Urothelium cell line (cell line): Measurements from ENCODE around the gene CHSY1.

Experiments used
- DNase-seq: peaks from one replicate; pipeline ENCODE4 v3.0.0; 2011; ENCODE audit warnings: low spot score, mixed read lengths
- FAIRE-seq: peaks from 2 replicates; lab custom pipeline; 2011; peaks lifted over from hg19 to GRCh38; lab: Jason Lieb, UNC

Gene CHSY1

GRCh38 chr15:101246824-101247745 is 4.8 kb downstream of the CHSY1 start:
- DNase-seq (no peak), FAIRE-seq (no peak)

- no peak for DNase-seq
- no peak for FAIRE-seq
These were observed 5.5 kb downstream of the CHSY1 start for GRCh38 chr15:101246391-101246790.

- no peak for FAIRE-seq
These were observed 6.8 kb downstream of the CHSY1 start for GRCh38 chr15:101244889-101245668.

GRCh38 chr15:101244036-101244781 is 7.6 kb downstream of the CHSY1 start:
- FAIRE-seq (no peak), DNase-seq (no peak)

More at GRCh38 chr15:101244889-101245668, 6.8 kb downstream of the CHSY1 start:
- no peak for DNase-seq

- FAIRE-seq (no peak), DNase-seq (no peak)
These were observed 8.4 kb downstream of the CHSY1 start for GRCh38 chr15:101243420-101243819.

- no peak for FAIRE-seq
- no peak for DNase-seq
These were observed 8.9 kb downstream of the CHSY1 start for GRCh38 chr15:101242999-101243336.

GRCh38 chr15:101242160-101242998 is 9.5 kb downstream of the CHSY1 start:
- no peak for FAIRE-seq
- no peak for DNase-seq

- FAIRE-seq (no peak), DNase-seq (no peak)
These were observed 11.5 kb downstream of the CHSY1 start for GRCh38 chr15:101240358-101240757.

- DNase-seq (no peak), FAIRE-seq (no peak)
These were observed 12.1 kb downstream of the CHSY1 start for GRCh38 chr15:101239724-101240136.

- DNase-seq (no peak), FAIRE-seq (no peak)
These were observed 14.6 kb downstream of the CHSY1 start for GRCh38 chr15:101237251-101237650.

GRCh38 chr15:101233651-101234280 is 18.1 kb downstream of the CHSY1 start:
- FAIRE-seq (no peak), DNase-seq (no peak)

GRCh38 chr15:101232677-101233076 is 19.2 kb downstream of the CHSY1 start:
- FAIRE-seq (no peak), DNase-seq (no peak)

GRCh38 chr15:101228313-101228712 is 23.5 kb downstream of the CHSY1 start:
- FAIRE-seq: no peak
- no peak for DNase-seq

GRCh38 chr15:101225658-101226057 is 26.2 kb downstream of the CHSY1 start:
- FAIRE-seq (no peak), DNase-seq (no peak)

- FAIRE-seq (no peak), DNase-seq (no peak)
These were observed 29.9 kb downstream of the CHSY1 start for GRCh38 chr15:101221902-101222301.

GRCh38 chr15:101220060-101220459 is 31.8 kb downstream of the CHSY1 start:
- DNase-seq (no peak), FAIRE-seq (no peak)

GRCh38 chr15:101219441-101219840 is 32.4 kb downstream of the CHSY1 start:
- FAIRE-seq (no peak), DNase-seq (no peak)

GRCh38 chr15:101217446-101217845 is 34.4 kb downstream of the CHSY1 start:
- FAIRE-seq (no peak), DNase-seq (no peak)

- FAIRE-seq (no peak), DNase-seq (no peak)
These were observed 35.7 kb downstream of the CHSY1 start for GRCh38 chr15:101216100-101216499.

GRCh38 chr15:101215681-101216080 is 36.2 kb downstream of the CHSY1 start:
- FAIRE-seq (no peak), DNase-seq (no peak)
